Measurements from ENCODE around the gene UNC5B. TPM values are rescaled to one million over a fixed set of nuclear protein-coding genes. Genes with fewer than 3 reads are reported as not detected.

Gene UNC5B
- total RNA-seq, 1 experiment from 2014 or later: 9.9 TPM

GRCh38 chr10:71334221-71334791, 121.9 kb downstream of the UNC5B start:
- Histone ChIP-seq H3K27ac (ENCODE audit: low read depth, low read length, poor library complexity, severe bottlenecking) (no peak overlapping the region), H3K4me3 (ENCODE audit: low read depth, low read length, poor library complexity, severe bottlenecking) (no peak overlapping the region), H3K36me3 (ENCODE audit: insufficient read depth, low read length, poor library complexity, severe bottlenecking) (no peaks in the 10 kb centered on the region), H3K9me3 (ENCODE audit: low read depth, low read length, poor library complexity, severe bottlenecking) (no peaks in the 10 kb centered on the region), H3K4me1 (ENCODE audit: insufficient read depth, low read length, poor library complexity, severe bottlenecking) (no peaks in the 10 kb centered on the region), H3K27me3 (replicated peaks; ENCODE audit: insufficient read depth, low read depth, low read length, poor library complexity) (no peaks in the 10 kb centered on the region)
- ChIA-PET POLR2A (ENCODE audit: low non-redundant PET) (no interaction called here), CTCF (no interaction called here)
- TF ChIP-seq CTCF (conservative IDR thresholded peaks at IDR 0.05; ENCODE audit: low read depth, low read length) (no peak), EZH2 (IDR thresholded peaks at IDR 0.05; ENCODE audit: borderline replicate concordance, low read depth, low read length, poor library complexity, severe bottlenecking) (no peak)
- intact Hi-C loops (cut with micrococcal nuclease; ENCODE audit: unreplicated experiment): no loop called here
- no TSS peak for BruUV-seq (replicated peaks)
- DNase-seq (ENCODE audit: low spot score): no peak

GRCh38 chr10:71335173-71335708, 122.9 kb downstream of the UNC5B start:
- POLR2A ChIA-PET (ENCODE audit: low non-redundant PET): no interaction called here
- intact Hi-C loops (cut with micrococcal nuclease; ENCODE audit: unreplicated experiment): no loop called here

GRCh38 chr10:71336632-71337031, 124.3 kb downstream of the UNC5B start:
- no peaks in the 10 kb centered on the region for H3K27me3 ChIP-seq (replicated peaks; ENCODE audit: insufficient read depth, low read depth, low read length, poor library complexity)
- BruUV-seq (replicated peaks): no TSS peak
- intact Hi-C loops (cut with micrococcal nuclease; ENCODE audit: unreplicated experiment): no loop called here

More at GRCh38 chr10:71335173-71335708, 122.9 kb downstream of the UNC5B start:
- no peaks in the 10 kb centered on the region for H3K36me3 ChIP-seq (ENCODE audit: insufficient read depth, low read length, poor library complexity, severe bottlenecking)
- TF ChIP-seq CTCF (conservative IDR thresholded peaks at IDR 0.05; ENCODE audit: low read depth, low read length) (no peak), EZH2 (IDR thresholded peaks at IDR 0.05; ENCODE audit: borderline replicate concordance, low read depth, low read length, poor library complexity, severe bottlenecking) (no peak)
- no peak overlapping the region for H3K27ac ChIP-seq (ENCODE audit: low read depth, low read length, poor library complexity, severe bottlenecking)
- H3K4me3 ChIP-seq (ENCODE audit: low read depth, low read length, poor library complexity, severe bottlenecking): no peak overlapping the region
- no peaks in the 10 kb centered on the region for H3K27me3 ChIP-seq (replicated peaks; ENCODE audit: insufficient read depth, low read depth, low read length, poor library complexity)
- no peaks in the 10 kb centered on the region for H3K4me1 ChIP-seq (ENCODE audit: insufficient read depth, low read length, poor library complexity, severe bottlenecking)
- BruUV-seq (replicated peaks): no TSS peak
- no peak for DNase-seq (ENCODE audit: low spot score)
- no peaks in the 10 kb centered on the region for H3K9me3 ChIP-seq (ENCODE audit: low read depth, low read length, poor library complexity, severe bottlenecking)
- CTCF ChIA-PET: interaction anchor here (0.7 kb wide), 1 partner anchor 598 kb away, joined by 3 read pairs; no protein-coding TSS in a partner anchor

More at GRCh38 chr10:71336632-71337031, 124.3 kb downstream of the UNC5B start:
- no peak overlapping the region for H3K4me3 ChIP-seq (ENCODE audit: low read depth, low read length, poor library complexity, severe bottlenecking)
- TF ChIP-seq EZH2 (IDR thresholded peaks at IDR 0.05; ENCODE audit: borderline replicate concordance, low read depth, low read length, poor library complexity, severe bottlenecking): no peak
- no peak for TF ChIP-seq CTCF (conservative IDR thresholded peaks at IDR 0.05; ENCODE audit: low read depth, low read length)
- H3K27ac ChIP-seq (ENCODE audit: low read depth, low read length, poor library complexity, severe bottlenecking): no peak overlapping the region
- ChIA-PET POLR2A (ENCODE audit: low non-redundant PET) (no interaction called here), CTCF (no interaction called here)
- H3K36me3 ChIP-seq (ENCODE audit: insufficient read depth, low read length, poor library complexity, severe bottlenecking): no peaks in the 10 kb centered on the region
- no peaks in the 10 kb centered on the region for H3K9me3 ChIP-seq (ENCODE audit: low read depth, low read length, poor library complexity, severe bottlenecking)
- no peaks in the 10 kb centered on the region for H3K4me1 ChIP-seq (ENCODE audit: insufficient read depth, low read length, poor library complexity, severe bottlenecking)
- no peak for DNase-seq (ENCODE audit: low spot score)

Measured in A673 (cell line).